GM21528 (cell line): ENCODE measurements around the gene BCAR3.

Experiments
- ATAC-seq: cut with Tn5 transposase; IDR thresholded peaks from one replicate; pipeline ENCODE4 v1.9.1; 2021; ENCODE audit warnings: mild to moderate bottlenecking, moderate library complexity; ENCODE audit not compliant: unreplicated experiment, low FRiP score

Gene BCAR3

GRCh38 chr1:93585059-93585966, 96.3 kb downstream of the BCAR3 start:
- no peak for ATAC-seq

DNA sequence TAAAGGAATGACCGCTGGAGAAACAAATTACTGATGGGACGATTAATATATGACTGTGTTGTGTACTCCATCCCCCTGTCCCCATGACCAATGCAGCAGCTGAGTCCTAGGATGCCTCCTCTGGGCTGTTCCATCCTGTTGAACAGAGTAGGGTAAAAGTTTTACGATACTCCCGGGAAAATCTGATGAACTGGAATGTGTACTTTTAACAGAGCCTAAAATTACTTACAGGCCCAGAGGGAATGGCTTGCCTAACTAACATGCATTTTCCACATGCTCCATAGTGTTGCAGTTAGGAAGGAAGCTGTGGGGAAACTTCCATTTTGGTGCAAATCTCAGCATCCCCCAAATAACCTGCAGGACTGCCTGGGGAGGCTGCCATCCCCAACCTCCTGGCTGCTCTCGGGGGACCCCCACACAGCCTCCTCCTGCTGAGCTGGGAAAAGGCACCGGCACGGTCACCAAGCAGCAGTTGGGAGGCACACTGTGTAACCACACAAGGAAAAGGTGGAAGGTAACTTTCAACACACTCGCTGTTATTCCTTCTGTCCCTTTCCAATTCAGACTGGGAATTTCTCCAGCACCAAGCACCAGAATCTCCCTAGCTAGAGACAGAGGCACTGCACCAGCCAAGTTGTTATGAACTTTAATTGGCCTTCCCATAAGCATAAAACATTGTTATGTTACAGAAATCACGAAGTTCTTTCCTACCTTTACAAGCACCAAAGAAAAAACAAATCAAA, 97.2 kb downstream of the BCAR3 start:
- ATAC-seq, result no peak

DNA sequence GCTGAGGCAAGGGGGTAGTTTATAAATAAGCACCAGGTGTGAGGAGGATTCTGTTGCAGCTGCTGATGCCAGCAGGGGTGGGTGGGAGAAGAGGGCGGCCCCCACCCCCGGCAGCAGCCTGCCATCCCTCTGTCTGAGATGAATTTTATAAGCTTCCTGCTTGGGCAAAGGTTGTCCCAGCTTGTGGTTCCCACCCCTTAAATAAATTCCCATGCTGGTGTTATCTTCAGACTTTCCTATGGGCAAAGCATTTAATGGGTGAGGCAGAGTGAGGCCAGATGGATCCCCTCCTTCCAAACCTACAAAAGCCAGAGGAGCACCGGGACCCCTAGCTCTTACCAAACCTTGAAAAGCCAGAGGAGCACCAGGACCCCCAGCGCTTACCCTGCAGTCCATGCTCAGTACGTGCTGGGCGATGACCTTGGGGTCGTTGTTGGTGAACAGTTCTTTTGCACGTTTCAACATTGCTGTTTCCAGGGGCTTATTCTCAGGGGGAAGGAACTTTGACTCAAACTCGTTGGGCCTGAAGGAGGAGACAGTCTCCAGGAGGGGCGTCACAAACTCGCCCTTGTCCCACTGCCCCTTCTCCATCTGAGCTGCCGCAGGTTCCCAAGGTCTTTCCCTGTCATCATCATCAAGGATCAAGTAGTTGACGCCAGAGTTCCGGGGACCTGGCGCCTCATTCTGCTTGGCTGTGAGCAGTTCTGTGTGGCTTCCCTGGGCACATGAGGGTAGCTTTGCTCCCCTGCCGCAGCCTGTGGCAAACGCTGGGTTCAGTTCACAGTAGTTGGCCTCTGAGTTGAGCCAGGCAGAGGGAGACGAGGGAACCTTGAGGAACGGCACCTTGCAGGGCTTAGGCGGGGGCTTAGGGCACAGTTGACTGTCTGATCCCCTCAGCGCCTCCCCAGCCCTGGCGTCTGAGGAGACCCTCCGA, 99.5 kb downstream of the BCAR3 start:
- no peak for ATAC-seq

GRCh38 chr1:93579891-93580290, 101.7 kb downstream of the BCAR3 start:
- no peak for ATAC-seq

GRCh38 chr1:93578911-93579825, 102.5 kb downstream of the BCAR3 start:
- no peak for ATAC-seq

- ATAC-seq, result no peak
Observed at GRCh38 chr1:93578433-93578830, 103.2 kb downstream of the BCAR3 start.

- no peak for ATAC-seq
Observed at GRCh38 chr1:93577536-93578432, 103.9 kb downstream of the BCAR3 start.

GRCh38 chr1:93576746-93577145, 104.9 kb downstream of the BCAR3 start:
- ATAC-seq, result no peak

GRCh38 chr1:93576346-93576745, 105.3 kb downstream of the BCAR3 start:
- ATAC-seq, result no peak

GRCh38 chr1:93575621-93576284, 105.9 kb downstream of the BCAR3 start:
- no peak for ATAC-seq

GRCh38 chr1:93574991-93575390, 106.6 kb downstream of the BCAR3 start:
- no peak for ATAC-seq

- no peak for ATAC-seq
Observed at GRCh38 chr1:93574511-93574910, 107.1 kb downstream of the BCAR3 start.

- ATAC-seq, result no peak
Observed at GRCh38 chr1:93573940-93574469, 107.6 kb downstream of the BCAR3 start.

DNA sequence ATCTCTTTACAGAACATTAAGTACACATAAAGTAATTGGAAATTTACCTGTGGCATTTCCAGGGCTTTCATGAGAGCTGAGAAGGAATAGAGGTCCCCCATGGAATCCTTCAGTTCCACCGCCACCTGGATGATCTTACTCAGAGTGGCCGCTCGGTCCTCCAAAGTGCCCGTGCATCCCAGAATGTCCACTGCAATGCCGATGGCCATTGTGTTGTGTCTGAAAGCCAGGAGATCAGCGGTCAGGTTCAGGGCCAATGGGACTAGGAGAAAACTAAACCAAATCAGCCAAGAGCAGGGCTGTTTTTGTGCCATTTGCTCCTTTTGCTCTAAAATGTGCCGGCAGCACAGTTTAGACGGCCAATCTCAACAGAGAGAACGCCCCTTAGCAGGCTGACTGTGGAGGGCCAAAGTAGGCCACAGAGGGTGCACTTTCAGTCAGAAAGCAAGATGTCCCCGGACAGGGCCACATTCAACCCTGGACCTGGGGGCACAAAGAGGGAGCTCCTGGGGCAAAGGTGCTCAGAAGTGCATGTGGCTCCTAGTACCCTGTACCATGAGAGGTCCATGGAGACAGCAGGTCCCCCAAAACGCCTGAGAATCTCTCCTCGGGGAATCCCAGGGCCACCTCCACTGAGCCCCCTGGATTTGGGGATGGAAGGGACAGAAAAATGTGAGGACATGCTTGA, 109.9 kb downstream of the BCAR3 start:
- no peak for ATAC-seq

DNA sequence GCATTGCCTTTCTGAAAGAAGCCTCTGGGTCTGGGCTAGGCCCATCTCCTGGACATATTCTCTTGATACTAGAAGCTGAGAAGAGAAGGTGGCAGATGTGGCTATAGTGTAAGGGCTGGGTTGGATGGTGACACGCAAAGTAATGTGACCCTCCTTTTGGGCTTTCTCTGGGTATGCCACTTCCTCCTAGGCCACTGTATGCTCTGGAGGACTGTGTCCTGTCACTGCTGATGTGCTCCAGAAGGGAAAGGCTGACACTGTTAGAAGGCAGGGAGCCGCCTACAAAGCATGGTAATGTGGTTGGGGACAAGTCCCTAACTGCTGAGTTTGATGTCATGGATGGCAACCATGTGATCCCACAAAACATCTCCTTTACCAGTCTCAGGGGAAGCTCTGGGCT, 112.1 kb downstream of the BCAR3 start:
- no peak for ATAC-seq

DNA sequence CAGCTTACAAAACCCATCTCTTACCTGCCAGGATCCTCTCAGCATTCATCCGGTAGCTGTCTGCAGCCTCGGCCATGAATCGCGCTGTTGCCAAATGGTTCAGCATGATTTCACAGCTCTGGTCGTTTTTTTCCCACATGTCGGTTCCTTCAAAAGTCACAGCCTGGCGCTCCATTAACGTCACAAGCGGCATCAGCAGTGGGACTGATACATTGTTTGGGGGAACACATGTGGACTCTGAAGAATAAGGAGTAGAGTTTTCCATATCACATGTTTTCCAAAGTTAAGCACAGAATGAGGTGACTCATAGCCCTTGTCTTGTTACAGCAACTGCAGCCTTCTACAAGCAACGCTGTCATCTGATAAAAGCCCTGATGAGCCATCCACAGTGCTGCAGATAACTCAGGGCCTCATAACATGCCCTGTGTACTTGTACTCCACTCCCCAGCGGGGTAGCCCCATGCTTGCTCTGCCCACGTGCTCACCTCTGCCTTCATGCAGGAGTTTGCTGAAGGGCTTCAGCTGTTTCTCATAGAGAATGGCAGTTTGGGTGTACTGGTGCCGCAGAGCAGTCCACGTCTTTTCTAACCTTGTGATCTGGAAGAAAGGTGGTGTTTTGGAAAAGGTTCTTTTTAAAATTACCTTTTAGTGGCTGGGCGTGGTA, 114.2 kb downstream of the BCAR3 start:
- no peak for ATAC-seq

- no peak for ATAC-seq
Observed at GRCh38 chr1:93566227-93566626, 115.4 kb downstream of the BCAR3 start.
